PC-3 (cell line): ENCODE data around the gene VIPAS39.

Experiments
- EZH2phosphoT487 ChIP-seq: fragments of 300-600 bp; sonication (generic); IDR thresholded peaks from 2 replicates; pipeline ENCODE4 v1.6.1; 2018; ENCODE audit warnings: mild to moderate bottlenecking, antibody characterized with exemption, low read length, borderline replicate concordance
- TF ChIP-seq, protein P1 (sequence below): fragments of 300-600 bp; sonication (generic); conservative IDR thresholded peaks from 2 replicates; pipeline ENCODE4 v1.5.1; 2017; ENCODE audit warnings: antibody characterized with exemption, low read depth, mild to moderate bottlenecking, low read length

- TF ChIP-seq, protein P1, sequence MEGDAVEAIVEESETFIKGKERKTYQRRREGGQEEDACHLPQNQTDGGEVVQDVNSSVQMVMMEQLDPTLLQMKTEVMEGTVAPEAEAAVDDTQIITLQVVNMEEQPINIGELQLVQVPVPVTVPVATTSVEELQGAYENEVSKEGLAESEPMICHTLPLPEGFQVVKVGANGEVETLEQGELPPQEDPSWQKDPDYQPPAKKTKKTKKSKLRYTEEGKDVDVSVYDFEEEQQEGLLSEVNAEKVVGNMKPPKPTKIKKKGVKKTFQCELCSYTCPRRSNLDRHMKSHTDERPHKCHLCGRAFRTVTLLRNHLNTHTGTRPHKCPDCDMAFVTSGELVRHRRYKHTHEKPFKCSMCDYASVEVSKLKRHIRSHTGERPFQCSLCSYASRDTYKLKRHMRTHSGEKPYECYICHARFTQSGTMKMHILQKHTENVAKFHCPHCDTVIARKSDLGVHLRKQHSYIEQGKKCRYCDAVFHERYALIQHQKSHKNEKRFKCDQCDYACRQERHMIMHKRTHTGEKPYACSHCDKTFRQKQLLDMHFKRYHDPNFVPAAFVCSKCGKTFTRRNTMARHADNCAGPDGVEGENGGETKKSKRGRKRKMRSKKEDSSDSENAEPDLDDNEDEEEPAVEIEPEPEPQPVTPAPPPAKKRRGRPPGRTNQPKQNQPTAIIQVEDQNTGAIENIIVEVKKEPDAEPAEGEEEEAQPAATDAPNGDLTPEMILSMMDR: no peak
- no peak for TF ChIP-seq EZH2phosphoT487
These were observed 20.6 kb upstream of the VIPAS39 start for GRCh38 chr14:77478029-77478428.
